ENCODE measurements around the gene IL25. TPM values are rescaled to one million over a fixed set of nuclear protein-coding genes. Genes with fewer than 3 reads are reported as not detected.

The IL25 gene
- polyA plus RNA-seq (not detected in 3 replicates), polyA minus RNA-seq (not detected in 3 replicates)
- not detected for polyA plus RNA-seq (2011; ENCODE audit: low read depth)
- not detected in 2 replicates for polyA plus RNA-seq (2011; cell fraction: cytosol; rRNA removed)
- polyA plus RNA-seq (2011; cell fraction: nucleus; rRNA removed) = not detected in 2 replicates
- polyA plus RNA-seq (2012; ENCODE audit: low replicate concordance) = not detected in 2 replicates
- polyA minus RNA-seq (2011; cell fraction: cytosol; rRNA and poly(A)+ RNA removed) = not detected
- polyA minus RNA-seq (2011; cell fraction: nucleus; rRNA and poly(A)+ RNA removed) = not detected in 2 replicates

DNA sequence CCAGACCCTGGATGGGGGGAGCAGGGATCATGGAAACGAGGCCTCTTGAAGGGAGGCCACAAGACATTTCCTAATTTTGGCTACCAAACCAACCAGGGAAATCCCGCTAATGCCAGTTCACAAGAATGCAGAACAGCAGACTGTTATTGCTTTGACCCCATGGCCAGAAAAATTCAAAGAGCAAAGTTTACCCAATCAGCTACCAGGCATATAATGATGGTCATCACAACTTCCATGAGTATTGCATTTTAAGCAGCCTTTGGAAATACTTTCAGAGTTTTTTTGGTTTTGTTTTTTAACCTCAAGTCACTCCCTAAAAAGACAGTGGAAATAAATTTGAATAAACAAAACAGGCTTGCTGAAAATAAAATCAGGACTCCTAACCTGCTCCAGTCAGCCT is at the start of gene IL25:
IL25 (plus strand) TSS at position 301 of the 400 bp plus-strand sequence.
- no peaks in the 10 kb centered on the region for H3K9me3 ChIP-seq (ENCODE audit: control insufficient read depth, low read depth, low read length)
- no peak within 1 kb of the TSS for H3K27ac ChIP-seq (ENCODE audit: control insufficient read depth, insufficient read depth, low read length)
- FAIRE-seq = no peak
- H2AFZ ChIP-seq (ENCODE audit: control insufficient read depth, low read length) = no peak within 1 kb of the TSS
- H3K79me2 ChIP-seq (ENCODE audit: control insufficient read depth, insufficient read depth, low read length) = no peaks in the 10 kb centered on the region
- DNase-seq (ENCODE audit: low read depth, low spot score) = no peak
- H3K4me3 ChIP-seq (ENCODE audit: control insufficient read depth in 2 of 3, extremely low read depth in 1 of 3, insufficient read depth in 2 of 3, low read depth in 1 of 3, low read length in 3 of 3) = no peak within 1 kb of the TSS
- no peaks in the 10 kb centered on the region for H3K36me3 ChIP-seq (ENCODE audit: control insufficient read depth in 2 of 2, extremely low read depth in 1 of 2, insufficient read depth in 2 of 2, low read length in 2 of 2)
- H4K20me1 ChIP-seq (ENCODE audit: control insufficient read depth, extremely low read depth, insufficient read depth, low read length) = no peaks in the 10 kb centered on the region
- no peak within 1 kb of the TSS for H3K4me2 ChIP-seq (ENCODE audit: control insufficient read depth, extremely low read depth, insufficient read depth, low read depth, low read length)
- dilution Hi-C loops (cut with MboI; ENCODE audit: extremely low pct_ligation_motif_present, low sequenced_read_pairs) = no loop called here
- no peaks in the 10 kb centered on the region for H3K27me3 ChIP-seq (ENCODE audit: control insufficient read depth, extremely low read depth, insufficient read depth, low read length)
- no peak for TF ChIP-seq EZH2 (IDR thresholded peaks at IDR 0.05; ENCODE audit: low read length)
- TF ChIP-seq, protein P1, sequence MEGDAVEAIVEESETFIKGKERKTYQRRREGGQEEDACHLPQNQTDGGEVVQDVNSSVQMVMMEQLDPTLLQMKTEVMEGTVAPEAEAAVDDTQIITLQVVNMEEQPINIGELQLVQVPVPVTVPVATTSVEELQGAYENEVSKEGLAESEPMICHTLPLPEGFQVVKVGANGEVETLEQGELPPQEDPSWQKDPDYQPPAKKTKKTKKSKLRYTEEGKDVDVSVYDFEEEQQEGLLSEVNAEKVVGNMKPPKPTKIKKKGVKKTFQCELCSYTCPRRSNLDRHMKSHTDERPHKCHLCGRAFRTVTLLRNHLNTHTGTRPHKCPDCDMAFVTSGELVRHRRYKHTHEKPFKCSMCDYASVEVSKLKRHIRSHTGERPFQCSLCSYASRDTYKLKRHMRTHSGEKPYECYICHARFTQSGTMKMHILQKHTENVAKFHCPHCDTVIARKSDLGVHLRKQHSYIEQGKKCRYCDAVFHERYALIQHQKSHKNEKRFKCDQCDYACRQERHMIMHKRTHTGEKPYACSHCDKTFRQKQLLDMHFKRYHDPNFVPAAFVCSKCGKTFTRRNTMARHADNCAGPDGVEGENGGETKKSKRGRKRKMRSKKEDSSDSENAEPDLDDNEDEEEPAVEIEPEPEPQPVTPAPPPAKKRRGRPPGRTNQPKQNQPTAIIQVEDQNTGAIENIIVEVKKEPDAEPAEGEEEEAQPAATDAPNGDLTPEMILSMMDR (optimal IDR thresholded peaks at IDR 0.05 in 1 of 3, IDR thresholded peaks at IDR 0.05 in 1 of 3, conservative IDR thresholded peaks at IDR 0.05 in 1 of 3; ENCODE audit: extremely low read depth in 1 of 3, insufficient read depth in 2 of 3, low read length in 3 of 3) = no peak
- no peak within 1 kb of the TSS for H3K9ac ChIP-seq (ENCODE audit: control insufficient read depth, extremely low read depth, insufficient read depth, low read length)
- H3K9me1 ChIP-seq (ENCODE audit: control insufficient read depth, extremely low read depth, insufficient read depth, low read length) = no peaks in the 10 kb centered on the region
- no peaks in the 10 kb centered on the region for H3K4me1 ChIP-seq (ENCODE audit: control insufficient read depth, extremely low read depth, insufficient read depth, low read length)

DNA sequence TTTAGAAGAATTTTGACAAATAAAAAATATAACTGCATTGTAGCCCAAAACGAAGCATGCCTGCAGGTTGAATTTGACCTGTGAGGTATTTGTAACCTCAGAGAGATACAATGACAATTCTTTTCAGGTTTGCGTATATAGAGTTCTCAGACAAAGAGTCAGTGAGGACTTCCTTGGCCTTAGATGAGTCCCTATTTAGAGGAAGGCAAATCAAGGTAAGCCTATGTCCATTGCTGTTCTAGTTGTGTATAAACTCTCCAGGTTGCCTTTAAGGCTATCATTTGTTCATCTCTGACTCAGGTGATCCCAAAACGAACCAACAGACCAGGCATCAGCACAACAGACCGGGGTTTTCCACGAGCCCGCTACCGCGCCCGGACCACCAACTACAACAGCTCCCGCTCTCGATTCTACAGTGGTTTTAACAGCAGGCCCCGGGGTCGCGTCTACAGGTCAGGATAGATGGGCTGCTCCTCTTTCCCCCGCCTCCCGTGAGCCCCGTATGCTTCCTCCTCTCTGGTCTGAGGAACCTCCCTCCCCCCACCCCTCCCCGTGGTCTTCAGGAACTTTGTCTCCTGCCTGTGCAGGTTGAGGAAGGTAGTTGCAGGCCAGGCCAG is 48.7 kb upstream of the IL25 start:
- no peak overlapping the region for H3K4me2 ChIP-seq (ENCODE audit: control insufficient read depth, extremely low read depth, insufficient read depth, low read depth, low read length)

More for the DNA sequence above, 48.7 kb upstream of the IL25 start:
- Histone ChIP-seq H3K4me1 (ENCODE audit: control insufficient read depth, extremely low read depth, insufficient read depth, low read length) (peaks cover 19% of the 10 kb centered on the region), H3K27ac (ENCODE audit: control insufficient read depth, insufficient read depth, low read length) (no peak overlapping the region), H3K9me1 (ENCODE audit: control insufficient read depth, extremely low read depth, insufficient read depth, low read length) (no peaks in the 10 kb centered on the region), H3K36me3 (ENCODE audit: control insufficient read depth in 2 of 2, extremely low read depth in 1 of 2, insufficient read depth in 2 of 2, low read length in 2 of 2) (peaks cover 17 to 22% of the 10 kb centered on the region in 2 experiments), H3K4me3 (ENCODE audit: control insufficient read depth in 2 of 3, extremely low read depth in 1 of 3, insufficient read depth in 2 of 3, low read depth in 1 of 3, low read length in 3 of 3) (no peak overlapping the region), H4K20me1 (ENCODE audit: control insufficient read depth, extremely low read depth, insufficient read depth, low read length) (no peaks in the 10 kb centered on the region), H3K9me3 (ENCODE audit: control insufficient read depth, low read depth, low read length) (no peaks in the 10 kb centered on the region), H3K79me2 (ENCODE audit: control insufficient read depth, insufficient read depth, low read length) (peaks cover 23% of the 10 kb centered on the region), H3K9ac (ENCODE audit: control insufficient read depth, extremely low read depth, insufficient read depth, low read length) (no peak overlapping the region), H3K27me3 (ENCODE audit: control insufficient read depth, extremely low read depth, insufficient read depth, low read length) (no peaks in the 10 kb centered on the region), H2AFZ (ENCODE audit: control insufficient read depth, low read length) (no peak overlapping the region)
- dilution Hi-C loops (cut with MboI; ENCODE audit: extremely low pct_ligation_motif_present, low sequenced_read_pairs) = no loop called here
- no peak for TF ChIP-seq EZH2 (IDR thresholded peaks at IDR 0.05; ENCODE audit: low read length)
- TF ChIP-seq, protein P1 (optimal IDR thresholded peaks at IDR 0.05 in 1 of 3, IDR thresholded peaks at IDR 0.05 in 1 of 3, conservative IDR thresholded peaks at IDR 0.05 in 1 of 3; ENCODE audit: extremely low read depth in 1 of 3, insufficient read depth in 2 of 3, low read length in 3 of 3) = no peak
- no peak for FAIRE-seq
- no peak for DNase-seq (ENCODE audit: low read depth, low spot score)
